ENCODE results near the gene GIPC2.

Gene GIPC2

DNA sequence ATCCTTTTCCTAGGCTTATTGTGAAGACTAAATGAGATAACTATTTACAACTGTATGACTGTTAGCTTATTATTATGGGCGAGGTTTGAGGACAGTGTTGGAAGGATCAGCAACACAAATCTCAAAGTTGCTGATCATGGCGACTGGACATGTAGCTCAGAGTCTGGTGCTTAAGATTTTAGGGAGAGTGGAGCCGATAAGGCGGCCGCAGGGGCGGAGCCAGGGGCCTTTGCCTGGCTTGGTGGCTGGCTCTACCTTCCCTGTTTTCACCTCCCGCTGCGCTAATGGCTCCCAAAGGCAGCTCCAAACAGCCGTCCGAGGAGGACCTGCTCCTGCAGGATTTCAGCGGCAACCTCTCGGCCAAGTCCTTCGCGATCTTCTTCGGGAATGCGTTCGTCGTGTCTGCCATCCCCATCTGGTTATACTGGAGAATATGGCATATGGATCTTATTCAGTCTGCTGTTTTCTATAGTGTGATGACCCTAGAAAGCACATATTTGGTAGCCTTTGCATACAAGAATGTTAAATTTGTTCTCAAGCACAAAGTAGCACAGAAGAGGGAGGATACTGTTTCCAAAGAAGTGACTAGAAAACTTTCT lies 45.5 kb downstream of the GIPC2 start:
- H3K4me3 ChIP-seq (ENCODE audit: low read depth, low read length): no peak overlapping the region
- no peak for DNase-seq (ENCODE audit: low read depth)
- in situ Hi-C loops (cut with HindIII; ENCODE audit: low sequenced_read_pairs): no loop called here
- TF ChIP-seq, protein P1, sequence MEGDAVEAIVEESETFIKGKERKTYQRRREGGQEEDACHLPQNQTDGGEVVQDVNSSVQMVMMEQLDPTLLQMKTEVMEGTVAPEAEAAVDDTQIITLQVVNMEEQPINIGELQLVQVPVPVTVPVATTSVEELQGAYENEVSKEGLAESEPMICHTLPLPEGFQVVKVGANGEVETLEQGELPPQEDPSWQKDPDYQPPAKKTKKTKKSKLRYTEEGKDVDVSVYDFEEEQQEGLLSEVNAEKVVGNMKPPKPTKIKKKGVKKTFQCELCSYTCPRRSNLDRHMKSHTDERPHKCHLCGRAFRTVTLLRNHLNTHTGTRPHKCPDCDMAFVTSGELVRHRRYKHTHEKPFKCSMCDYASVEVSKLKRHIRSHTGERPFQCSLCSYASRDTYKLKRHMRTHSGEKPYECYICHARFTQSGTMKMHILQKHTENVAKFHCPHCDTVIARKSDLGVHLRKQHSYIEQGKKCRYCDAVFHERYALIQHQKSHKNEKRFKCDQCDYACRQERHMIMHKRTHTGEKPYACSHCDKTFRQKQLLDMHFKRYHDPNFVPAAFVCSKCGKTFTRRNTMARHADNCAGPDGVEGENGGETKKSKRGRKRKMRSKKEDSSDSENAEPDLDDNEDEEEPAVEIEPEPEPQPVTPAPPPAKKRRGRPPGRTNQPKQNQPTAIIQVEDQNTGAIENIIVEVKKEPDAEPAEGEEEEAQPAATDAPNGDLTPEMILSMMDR (IDR thresholded peaks at IDR 0.05; ENCODE audit: low read depth, low read length, missing control alignments): no peak

DNA sequence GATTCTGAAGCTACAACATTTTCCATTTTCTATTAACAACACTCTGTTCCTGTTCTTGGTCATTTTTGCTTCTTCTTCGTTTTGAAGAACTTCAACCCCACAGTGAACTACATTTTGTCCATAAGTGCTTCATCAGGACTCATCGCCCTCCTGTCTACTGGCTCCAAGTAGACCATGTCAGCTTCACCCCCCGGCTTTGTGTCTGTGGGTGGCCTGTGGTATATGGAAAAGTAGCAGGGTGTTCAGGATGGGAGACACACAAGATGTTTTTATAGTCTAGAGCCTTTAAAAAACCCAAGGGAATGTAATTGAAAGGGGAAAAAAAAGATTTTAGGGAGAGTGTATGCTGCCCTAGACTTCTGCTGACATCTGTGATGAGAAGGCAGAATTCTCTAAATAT lies 46.1 kb downstream of the GIPC2 start:
- DNase-seq (ENCODE audit: low read depth): no peak
- in situ Hi-C loops (cut with HindIII; ENCODE audit: low sequenced_read_pairs): no loop called here
- no peak overlapping the region for H3K4me3 ChIP-seq (ENCODE audit: low read depth, low read length)
- TF ChIP-seq, protein P1 (IDR thresholded peaks at IDR 0.05; ENCODE audit: low read depth, low read length, missing control alignments): no peak

DNA sequence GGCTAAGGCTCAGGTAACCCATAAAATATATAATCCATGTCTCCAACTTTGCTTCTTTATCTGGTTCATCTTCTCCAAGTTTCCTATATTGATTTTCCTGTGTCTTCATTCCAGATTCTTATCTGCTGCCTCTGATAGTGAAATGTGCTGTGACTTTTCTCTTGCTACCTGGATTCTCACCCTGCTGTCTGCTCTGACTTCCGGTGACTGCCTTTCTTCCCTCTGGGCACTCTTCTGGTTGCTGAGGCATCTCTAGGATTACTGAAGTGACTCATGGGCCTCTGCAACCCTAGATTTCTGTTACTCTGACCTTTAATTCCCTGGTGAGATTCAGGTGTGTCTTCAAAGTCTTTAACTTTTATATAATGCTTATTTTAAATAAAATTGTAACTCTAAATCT lies 46.9 kb downstream of the GIPC2 start:
- no peak for DNase-seq (ENCODE audit: low read depth)
- TF ChIP-seq, protein P1 (IDR thresholded peaks at IDR 0.05; ENCODE audit: low read depth, low read length, missing control alignments): no peak
- in situ Hi-C loops (cut with HindIII; ENCODE audit: low sequenced_read_pairs): no loop called here
- H3K4me3 ChIP-seq (ENCODE audit: low read depth, low read length): no peak overlapping the region

DNA sequence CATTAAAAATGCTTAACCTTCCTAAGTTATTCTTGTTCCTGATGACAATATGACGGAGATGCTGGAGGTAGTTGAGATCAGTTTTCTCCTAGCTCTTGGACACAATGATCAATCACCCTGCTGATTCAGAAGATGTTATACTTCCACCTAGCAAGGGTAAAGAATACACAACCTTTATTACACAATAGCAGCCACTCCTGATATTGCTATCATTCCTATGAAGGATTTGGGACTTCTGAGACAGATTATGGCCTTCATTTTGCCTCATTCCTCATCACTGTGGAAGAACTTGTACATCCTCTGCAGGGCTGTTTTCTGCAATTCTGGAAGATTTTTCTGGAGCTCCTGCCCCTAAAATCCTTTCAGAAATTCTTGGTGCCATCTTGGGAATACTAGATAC lies 47.8 kb downstream of the GIPC2 start:
- no peak for DNase-seq (ENCODE audit: low read depth)
- TF ChIP-seq, protein P1 (IDR thresholded peaks at IDR 0.05; ENCODE audit: low read depth, low read length, missing control alignments): no peak
- H3K4me3 ChIP-seq (ENCODE audit: low read depth, low read length): no peak overlapping the region
- in situ Hi-C loops (cut with HindIII; ENCODE audit: low sequenced_read_pairs): no loop called here

DNA sequence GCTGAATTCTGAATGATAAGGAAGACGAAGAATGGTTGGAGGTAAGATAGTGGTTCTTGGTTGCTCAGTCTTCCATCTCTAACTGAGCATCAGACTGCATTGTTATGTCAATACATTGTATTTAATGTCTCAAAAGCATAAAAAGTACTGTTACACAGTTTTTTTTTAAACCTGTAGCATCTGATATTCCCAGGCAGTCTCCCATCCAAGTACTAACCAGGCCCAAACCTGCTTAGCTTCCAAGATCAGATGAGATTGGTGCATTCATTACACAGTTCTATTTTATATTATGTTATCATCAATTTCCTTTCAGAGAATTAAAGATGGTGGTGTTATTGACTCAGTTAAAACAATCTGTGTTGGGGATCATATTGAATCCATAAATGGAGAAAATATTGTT lies 48.9 kb downstream of the GIPC2 start:
- no peak for DNase-seq (ENCODE audit: low read depth)
- no peak overlapping the region for H3K4me3 ChIP-seq (ENCODE audit: low read depth, low read length)
- in situ Hi-C loops (cut with HindIII; ENCODE audit: low sequenced_read_pairs): no loop called here
- TF ChIP-seq, protein P1 (IDR thresholded peaks at IDR 0.05; ENCODE audit: low read depth, low read length, missing control alignments): no peak

DNA sequence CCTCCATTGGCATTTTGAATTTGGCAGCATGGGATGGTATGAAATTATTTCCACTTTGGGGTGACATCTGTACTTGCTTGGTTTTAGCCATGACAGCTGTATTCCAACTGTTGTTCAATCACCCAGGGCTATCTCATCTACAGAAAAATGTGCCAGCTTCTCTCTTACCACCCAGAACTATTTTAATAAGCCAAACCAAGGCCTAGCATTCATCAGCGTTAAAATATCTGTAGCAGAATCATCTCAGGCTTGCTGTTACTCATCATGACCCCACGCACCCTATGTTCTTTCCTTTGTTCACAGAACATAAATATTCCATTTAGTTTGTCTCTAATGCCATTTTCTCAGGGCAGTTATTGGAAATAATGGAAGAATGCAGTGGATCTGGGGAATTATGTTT lies 49.8 kb downstream of the GIPC2 start:
- in situ Hi-C loops (cut with HindIII; ENCODE audit: low sequenced_read_pairs): no loop called here
- DNase-seq (ENCODE audit: low read depth): peak; percentile 54
- TF ChIP-seq, protein P1 (IDR thresholded peaks at IDR 0.05; ENCODE audit: low read depth, low read length, missing control alignments): no peak
- H3K4me3 ChIP-seq (ENCODE audit: low read depth, low read length): no peak overlapping the region

Measured in astrocyte of the cerebellum (primary cell).